Activated CD4-positive, CD25-positive, alpha-beta regulatory T cell (primary cell): ENCODE measurements around the gene CFI.
A peak's percentile ranks its signal among the peaks of the same experiment; 100 is the strongest.

Experiments used
- DNase-seq, 4 experiments: peaks; one replicate each; lab custom pipeline; 2025; lab: John Stamatoyannopoulos, UW

The CFI gene

DNA sequence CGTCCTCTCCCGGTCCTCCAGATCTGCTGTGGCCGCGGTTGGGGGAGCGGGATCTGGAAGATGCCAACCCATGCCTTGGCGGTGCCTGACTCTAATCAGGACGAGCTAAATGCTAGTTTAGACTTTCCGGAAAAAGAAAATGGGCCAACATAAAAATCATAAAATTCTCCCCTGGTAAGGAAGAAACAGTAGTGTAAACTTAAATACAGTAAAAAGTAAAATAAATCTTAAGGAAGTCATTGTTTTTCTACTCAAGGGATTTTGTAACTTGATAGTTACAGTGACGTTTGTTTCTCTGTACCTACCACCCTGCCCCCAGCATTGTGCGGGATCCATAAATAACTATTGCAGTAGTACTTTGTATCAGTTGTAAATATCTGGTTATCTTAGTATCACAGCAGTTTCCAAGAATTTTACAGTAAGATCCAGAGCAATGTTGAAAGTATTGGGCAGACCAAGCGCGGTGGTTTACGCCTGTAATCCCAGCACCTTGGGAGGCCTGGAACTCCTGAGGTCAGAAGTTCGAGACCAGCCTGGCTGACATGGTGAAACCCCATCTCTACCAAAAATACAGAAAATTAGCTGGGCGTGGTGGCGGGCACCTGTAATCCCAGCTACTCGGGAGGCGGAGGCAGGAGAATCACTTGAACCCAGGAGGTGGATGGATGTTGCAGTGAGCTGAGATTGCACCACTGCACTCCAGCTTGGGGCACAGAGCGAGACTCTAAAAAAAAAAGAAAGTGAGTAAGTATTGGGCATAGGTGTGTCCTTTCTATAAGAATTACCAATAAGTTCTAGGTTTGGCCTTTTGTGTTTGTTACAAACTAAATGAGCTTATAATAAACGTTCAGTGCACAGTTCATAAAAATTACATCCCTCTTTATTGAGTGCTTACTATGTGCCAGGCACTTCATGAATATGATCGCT is 70.9 kb downstream of the CFI start:
- DNase-seq, result no peak

DNA sequence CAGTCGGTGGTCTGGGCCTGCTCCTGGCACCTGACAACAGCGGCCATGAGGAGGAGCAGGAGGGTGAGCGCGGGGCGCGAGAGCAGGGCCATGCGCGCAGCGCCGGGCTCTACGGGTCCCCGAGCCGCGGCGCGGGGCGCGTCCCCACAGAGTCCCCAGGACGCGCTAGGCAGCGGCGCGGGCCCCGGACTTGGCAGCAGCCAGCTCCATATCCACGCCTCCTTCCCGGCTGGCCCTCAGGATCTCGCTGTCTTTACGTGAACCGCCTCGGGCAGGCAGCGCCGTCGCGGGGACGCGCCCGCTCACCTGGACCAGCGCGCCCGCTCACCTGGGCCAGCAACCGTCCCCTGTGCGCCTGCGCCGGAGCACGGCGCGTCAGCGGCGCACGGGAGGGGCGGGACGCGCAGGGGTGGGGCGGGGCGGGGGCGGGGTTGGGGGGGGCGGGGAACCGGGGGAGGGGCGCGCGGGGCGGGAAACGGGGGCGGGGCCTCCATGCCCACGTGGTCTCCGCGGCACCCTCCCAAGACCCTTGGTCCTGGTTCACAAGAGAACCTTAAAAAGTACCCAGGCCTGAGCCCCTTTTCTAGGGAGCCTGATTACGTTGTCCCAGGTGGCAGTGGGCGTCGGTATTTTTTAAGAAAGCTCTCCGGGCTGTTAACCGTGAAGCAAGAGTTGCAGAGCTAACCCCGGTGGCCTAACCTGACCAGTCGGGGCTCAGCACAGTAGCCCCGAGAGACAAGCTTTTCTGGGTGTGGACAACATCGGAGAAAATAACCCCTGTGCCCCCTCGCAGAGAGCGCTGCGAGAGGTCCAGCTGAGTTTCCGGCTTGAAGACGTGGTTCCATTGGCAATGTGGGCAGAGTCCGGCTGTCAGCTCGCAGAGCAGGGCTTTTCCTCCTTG is 71.8 kb downstream of the CFI start, which contains the start of gene PLA2G12A:
TSS of gene PLA2G12A (minus strand) at position 353 of the 901 bp plus-strand sequence. CDS start at position 92, 261 bp downstream.
- DNase-seq, result peak; percentile 46 to 74 (median 60)

DNA sequence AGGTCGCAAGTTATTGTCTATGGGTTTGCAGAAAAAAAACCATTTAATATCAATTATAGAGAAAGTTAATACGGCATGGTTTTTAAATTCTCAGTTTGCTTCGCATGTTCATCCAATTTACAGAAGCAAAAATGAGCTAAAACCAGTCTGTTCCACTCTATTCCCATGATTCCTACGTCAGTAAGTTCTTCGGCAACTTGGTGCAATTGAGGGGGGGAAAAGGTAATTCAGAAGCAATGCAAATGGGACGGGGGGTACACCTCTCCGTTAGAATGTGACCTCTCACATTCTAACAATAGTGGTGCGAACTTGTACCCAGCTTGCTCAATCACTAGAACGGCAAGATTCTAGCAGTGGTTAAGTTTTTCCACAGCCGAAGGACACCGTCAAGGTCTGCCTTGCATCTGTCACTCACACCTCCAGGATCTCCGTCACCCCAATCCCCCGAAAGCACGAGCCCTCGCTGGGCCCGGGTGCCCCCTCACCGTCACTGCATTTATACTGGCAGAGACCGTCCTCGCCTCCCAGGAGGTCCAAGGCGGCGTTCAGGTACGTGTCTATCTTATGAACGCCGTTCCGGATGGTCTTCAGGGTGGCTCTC is 72.6 kb downstream of the CFI start:
- DNase-seq, result peak in 1 of 4 experiments; percentile 15

DNA sequence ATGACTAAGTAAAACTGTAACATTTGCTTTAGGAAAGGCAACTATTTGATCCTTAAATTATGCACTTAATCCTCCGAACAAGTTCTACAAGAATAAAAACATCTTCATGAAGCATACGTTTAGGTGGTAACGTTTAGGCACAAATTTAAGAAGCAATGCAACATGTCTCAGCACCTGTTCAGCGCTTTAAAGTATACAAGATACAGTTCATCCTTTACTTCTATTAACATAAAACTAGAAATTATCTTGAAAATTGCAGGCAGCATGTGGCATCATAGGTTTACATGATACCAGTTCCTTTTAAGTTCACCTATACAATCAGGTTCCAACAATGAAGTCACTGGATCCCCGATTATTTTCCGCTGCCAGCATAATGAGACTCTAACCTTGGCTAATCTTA is 73.4 kb downstream of the CFI start:
- no peak for DNase-seq

DNA sequence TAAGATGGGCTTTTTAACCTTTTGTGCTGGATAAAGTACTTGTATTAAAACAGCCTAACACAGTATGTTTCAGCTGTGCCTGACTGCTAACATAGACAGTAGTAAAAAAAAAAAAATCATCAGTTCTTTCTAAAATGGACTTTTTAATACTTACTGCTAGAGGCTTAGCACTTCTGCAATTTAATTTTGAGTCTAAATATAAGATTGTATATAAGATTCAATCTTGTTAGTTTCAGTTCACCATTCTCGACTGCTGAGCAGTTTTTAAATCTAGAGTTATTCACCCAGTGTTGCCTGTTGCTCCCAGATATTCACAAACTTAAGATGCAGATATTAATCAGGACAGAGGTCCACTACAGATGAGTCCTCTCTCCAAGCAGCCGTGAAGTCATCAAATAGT is 78.7 kb downstream of the CFI start:
- no peak for DNase-seq

DNA sequence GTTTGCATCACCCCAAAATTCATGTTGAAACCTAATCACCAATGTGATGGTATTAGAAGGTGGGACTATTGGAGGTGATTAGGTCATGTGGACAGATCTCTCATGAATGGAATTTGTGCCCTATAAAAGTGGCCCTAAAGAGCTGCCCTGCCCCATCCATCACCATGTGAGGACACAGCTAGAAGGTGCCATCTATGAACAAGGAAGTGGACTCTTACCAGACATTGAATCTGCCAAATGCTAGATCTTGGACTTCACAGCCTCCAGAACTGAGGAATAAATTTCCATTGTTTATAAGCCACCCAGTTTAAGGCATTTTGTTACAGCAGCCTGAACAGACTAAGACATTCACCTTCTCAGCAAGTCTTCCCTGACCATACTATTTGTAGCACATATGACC is 79.4 kb downstream of the CFI start:
- no peak for DNase-seq

DNA sequence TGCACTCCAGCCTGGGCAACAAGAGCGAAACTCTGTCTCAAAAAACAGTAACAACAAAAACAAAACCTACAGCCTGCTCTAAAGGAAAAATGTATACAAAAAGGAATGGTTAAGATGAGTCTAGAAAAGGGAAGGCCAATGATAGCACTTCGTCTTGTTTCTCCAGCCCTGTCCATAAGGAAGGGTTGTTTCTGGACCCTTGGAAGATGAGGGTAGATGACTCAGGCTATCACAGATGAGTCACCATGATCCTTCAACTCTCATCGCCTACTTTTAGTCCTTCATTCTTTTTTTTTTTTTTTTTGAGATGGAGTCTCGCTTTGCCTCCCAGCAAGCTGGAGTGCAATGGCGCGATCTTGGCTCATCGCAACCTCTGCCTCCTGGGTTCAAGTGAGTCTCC is 80.8 kb downstream of the CFI start:
- no peak for DNase-seq

DNA sequence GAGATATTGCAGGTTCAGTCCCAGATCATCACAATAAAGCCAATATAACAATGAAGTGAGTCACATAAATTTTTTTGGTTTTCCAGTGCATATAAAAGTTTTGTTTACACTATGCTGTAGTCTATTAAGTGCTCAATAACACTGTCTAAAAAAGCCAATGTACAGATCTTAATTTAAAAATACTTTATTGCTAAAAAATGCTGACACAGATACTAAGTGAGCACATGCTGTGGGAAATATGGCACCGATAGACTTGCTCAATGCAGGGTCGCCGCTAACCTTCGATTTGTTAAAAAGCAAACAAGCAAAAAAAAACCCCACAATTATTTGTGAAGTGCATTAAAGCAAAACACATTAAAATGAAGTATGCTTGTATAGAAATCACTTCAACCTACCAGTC is 82.2 kb downstream of the CFI start:
- no peak for DNase-seq

DNA sequence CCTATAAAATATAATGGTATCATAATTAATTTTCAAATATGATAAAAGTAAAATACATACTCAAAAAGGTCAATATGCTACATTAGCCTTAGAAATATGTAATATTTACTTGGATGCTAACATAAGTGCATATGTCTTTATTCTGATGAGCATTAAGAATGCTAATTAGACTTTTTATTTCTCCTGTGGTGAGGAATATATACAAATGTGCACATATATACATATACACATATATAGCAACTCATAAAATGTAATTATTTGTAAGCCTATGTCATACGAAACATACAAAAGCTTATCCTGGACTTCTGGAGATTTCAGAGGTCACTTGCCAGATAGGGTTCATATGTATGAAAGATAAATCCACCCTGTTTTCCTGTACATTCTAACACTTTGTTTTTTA is 83.0 kb downstream of the CFI start:
- DNase-seq, result no peak

DNA sequence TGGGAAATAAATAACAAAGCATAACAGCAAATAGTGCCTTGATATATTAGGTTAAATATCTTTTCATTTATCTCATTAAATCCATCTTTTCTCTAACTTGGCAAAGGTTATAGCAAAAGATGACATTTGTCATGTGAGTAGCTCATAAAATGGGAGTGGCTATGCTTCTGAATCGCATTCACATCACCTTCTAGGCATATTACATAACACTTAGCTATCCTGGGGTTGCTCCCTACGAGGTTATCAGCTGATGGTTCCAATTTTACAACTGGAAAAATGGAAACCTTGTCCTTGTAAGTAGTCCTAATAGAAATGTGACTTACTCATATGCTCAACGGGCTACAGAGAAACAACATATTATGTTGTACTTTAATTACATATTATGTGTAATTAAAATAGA is 88.3 kb downstream of the CFI start:
- DNase-seq, result no peak

DNA sequence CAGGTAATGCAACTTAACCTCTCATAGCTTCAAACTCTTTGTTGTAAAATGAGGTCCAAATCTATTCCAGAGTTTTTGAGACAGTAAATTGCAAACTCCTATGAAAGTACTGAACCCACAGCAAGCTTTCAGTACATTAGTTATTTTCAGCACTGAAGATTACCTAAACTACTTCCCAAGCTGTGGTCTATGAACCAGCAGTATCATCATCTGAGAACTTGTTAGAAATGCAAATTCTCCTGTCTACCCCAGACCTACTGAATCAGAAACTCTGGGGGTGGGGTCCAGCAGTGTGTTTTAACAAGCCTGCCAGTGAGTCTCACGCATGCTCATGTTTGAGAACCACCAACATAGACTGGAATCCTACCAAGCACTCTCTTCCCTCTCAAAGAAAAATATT is 92.8 kb downstream of the CFI start:
- no peak for DNase-seq

DNA sequence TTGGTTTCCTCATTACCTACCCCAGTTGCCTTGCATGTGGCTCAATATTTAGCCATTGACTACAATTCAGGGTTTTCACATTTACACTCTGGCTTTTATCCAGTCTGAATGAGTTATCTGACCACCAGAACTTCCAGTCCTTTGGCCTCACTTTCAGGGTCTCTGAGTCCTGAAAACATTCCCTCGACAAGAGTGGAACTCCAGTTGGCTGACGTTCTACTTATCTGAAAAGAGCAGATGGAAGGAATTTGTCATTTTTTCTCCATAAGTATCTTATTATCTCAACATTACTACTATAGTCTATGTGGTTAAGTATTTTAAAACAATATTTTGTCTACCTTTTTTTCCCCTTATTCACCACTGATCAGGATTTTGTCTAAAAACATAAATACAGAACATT is 93.4 kb downstream of the CFI start:
- DNase-seq, result no peak

DNA sequence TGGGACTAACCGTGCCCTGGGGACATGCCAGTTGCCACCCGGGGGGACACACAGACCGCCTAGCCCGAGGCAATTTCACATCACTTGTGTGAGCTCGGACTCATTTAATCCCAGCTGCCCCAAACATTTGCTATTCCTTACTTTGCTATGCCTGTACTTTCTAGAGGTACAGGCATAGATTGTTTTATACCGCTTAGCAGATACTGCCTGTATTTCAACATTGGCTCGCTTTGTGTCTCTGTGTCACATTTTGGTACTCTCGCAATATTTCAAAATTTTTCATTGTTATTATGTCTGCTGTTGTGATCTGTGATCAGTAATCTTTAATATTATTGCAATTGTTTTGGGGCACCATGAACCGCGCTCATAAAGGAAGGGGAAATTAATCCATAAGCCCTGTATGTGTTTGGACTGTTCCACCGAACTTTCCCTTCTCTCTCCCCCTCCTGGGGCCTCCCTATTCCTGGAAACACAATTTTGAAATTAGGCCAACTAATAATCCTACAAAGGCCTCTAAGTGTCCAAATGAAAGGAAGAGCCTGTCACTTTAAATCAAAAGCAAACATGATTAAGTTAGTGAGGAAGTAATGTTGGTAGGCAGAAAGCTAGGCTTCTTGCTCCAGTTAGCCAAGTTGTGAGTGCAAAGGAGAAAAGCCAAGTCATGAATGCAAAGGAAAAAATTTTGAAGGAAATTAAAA is 98.0 kb downstream of the CFI start:
- no peak for DNase-seq

DNA sequence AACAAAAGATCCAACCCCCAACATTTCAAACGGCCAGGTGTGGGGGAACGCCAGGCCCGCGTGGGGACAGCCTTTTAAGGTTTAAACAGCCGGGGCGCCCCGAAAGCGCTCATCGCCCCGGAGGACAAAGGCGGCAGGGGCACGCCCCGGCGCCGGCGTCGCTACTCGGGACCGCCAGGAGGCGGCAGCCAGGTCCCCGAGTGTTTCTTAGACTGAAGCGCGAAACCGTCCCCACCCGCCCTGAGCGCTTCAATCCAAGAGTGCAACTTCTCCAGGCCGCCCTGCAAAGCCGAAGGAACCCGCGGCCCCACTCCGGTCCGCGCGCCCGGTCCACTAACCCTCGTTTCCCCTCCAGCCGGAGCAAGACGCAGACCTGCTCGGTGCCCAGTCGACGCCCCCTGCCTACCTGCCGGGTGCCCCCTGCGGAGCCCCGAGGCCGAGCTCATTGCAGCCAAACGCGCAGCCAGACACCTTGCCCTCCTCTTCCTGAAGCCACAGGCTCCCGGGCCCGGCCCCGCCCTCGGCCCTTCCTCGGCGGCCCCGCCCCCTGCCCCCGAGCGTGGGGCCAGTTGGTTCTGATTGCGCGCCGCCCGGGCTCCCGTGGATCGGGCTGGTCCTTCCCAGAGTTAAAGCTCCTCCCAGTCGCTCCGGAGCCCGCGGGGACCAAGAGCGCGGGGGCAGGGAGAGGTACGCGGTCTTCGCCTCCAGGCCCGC is 98.7 kb downstream of the CFI start, which contains the start of gene CASP6:
TSS of gene CASP6 (minus strand) at position 496 of the 714 bp plus-strand sequence. CDS start at position 446, 50 bp downstream.
- peak; percentile 30 to 66 (median 51) for DNase-seq

DNA sequence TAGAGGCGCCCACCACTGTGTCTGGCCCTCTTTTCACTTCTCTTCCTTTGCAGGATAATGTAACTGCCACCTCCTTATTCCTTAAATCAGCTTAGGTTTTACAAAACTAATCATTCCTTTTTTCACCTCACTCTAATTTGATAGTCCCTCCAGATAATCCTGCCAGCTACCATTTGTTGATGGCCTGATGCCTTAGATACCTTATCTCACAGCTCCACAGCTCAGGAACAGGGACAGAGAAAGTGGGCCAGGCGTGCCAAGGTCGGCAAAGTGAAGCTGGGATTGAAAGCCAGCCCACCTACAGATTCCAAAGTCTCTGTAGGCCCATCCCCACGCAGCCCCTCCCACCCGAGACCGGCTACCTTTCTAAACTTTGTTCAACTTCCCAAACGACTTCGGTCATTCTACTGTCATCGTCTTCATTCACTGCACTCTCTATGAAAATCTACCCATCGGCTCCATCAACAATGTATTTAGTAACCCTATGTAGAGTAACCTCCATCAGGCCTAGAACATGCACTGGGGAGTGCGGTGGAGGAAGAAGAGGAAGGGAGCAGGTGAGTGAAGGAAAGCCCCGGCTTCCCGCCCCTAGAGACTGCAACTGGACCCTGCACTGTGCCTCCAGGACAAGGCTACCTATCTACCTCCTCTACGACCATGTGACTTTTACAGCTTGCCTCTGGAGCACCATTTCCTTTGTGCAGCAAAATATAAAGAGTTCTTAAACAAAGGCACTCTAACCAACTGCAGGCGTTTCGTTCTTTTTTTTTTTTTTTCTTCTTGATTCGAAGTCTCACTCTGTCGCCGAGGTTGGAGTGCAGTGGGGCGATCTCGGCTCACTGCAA is 100.0 kb downstream of the CFI start:
- DNase-seq, result no peak

DNA sequence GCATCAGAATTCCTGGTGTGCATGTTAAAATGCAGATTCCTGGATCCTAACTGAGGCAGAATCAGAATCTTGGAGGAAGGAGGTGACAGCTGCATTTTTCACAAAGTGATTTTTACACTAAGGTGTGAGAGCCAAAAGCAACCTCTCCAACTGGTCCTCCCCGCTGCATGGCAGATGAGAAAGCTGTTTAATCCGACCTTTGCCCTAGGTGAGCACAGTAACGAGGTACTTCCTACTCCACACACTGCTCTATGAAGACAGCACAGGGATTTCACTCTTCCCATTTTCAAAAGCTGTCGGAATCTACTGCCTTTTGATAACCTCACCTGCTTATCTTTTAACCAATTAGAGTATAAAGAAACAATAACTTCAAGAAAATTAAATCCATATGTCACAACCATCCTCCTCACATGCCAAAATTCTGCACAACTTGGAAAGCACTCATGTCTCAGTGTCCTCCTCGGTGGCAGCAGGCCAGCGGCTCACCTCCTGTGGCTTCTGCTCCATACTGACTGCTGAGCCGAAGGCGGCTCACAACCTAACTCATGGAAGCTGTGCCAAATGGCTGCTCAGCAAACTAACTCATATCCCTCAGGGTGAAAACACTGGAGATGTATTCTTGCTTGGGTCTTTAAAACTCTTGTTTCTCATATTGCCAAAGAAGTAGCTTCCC is 102.1 kb downstream of the CFI start:
- no peak for DNase-seq

DNA sequence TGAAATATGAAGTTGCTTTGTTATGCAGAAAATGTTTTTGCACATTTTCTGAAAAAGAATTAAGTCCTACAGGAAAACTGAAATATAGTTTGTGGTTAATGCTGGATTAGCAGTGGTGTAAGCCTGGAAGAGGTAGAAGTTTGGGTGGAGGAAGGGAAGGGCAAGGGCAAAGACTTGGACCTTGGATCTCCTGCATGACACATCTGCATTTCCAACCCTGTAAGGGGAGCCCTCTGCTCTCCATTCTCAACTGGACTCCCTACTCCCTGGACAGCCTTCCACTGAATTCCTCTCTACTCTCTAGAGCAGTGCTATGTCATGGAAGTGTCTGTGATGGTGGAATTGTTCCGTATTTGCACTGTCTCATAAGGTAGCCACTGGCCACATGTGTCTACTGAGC is 103.1 kb downstream of the CFI start:
- no peak for DNase-seq

DNA sequence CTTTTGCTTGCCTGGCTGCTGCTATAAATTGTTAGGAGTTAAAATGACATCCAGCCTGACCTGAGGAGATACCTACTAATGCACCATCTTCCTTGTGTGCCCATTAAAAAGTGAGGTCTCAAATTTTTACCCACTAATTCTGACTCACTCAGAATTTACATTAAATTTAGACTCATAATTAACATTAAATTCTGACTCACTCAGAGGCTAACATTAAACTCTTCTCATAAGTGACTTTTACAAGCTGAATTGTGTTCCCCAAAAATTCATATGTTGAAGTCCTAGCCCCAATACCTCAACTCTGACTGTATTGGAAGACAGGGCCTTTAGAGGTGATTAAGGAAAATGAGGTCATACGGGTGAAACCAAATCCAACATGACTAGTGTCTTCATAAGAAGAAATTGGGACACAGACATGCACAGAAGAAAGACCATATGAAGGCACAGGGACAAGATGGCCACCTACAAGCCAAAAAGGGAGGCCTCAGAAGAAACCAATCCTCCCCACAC is 110.3 kb downstream of the CFI start:
- DNase-seq, result no peak
